Left ventricle myocardium inferior (tissue), 1 donor: Measurements from ENCODE around the gene MTO1. TPM values are rescaled to one million over a fixed set of nuclear protein-coding genes. Genes with fewer than 3 reads are reported as not detected.

ENCODE experiments used
- DNase-seq: peaks from one replicate; pipeline ENCODE4 v3.0.0-alpha.2; 2020
- H3K27ac ChIP-seq: fragments of 200-600 bp; replicated peaks from 2 replicates; pipeline ENCODE4 v1.8.0; 2021
- H3K27me3 ChIP-seq: fragments of 200-600 bp; 2 replicates; pipeline ENCODE4 v1.8.0; 2021; ENCODE audit warnings: low read depth
- H3K36me3 ChIP-seq: fragments of 200-600 bp; 2 replicates; pipeline ENCODE4 v1.8.0; 2021
- H3K4me1 ChIP-seq: fragments of 200-600 bp; 2 replicates; pipeline ENCODE4 v1.8.0; 2021
- H3K4me3 ChIP-seq: fragments of 200-600 bp; 2 replicates; pipeline ENCODE4 v1.8.0; 2021; ENCODE audit warnings: mild to moderate bottlenecking, moderate library complexity
- H3K9me3 ChIP-seq: fragments of 200-600 bp; replicated peaks from 2 replicates; pipeline ENCODE4 v1.8.0; 2021
- CTCF ChIP-seq: fragments of 200-600 bp; IDR thresholded peaks from 2 replicates; pipeline ENCODE4 v1.8.0; 2021; ENCODE audit warnings: antibody characterized with exemption, mild to moderate bottlenecking, borderline replicate concordance
- intact Hi-C: fragments of 100-400 bp; cut with micrococcal nuclease; formaldehyde crosslinking; loops from one replicate; pipeline ENCODE4 v1.11.0; 2022
- total RNA-seq: library from RNA; stranded (reverse); fragmentation: NEBNext Ultra II Directional; extraction: Animal tissue kit (Norgen Biotek cat#: 25700); gene quantifications from one replicate; pipeline ENCODE4 v1.2.1, GENCODE V29; 2021
- donor health status: DM: no; HTN: yes; CAD: no; lungs with severe emphysema.

Gene MTO1
- total RNA-seq, 1 donor from 2014 or later: 30.4 TPM

DNA sequence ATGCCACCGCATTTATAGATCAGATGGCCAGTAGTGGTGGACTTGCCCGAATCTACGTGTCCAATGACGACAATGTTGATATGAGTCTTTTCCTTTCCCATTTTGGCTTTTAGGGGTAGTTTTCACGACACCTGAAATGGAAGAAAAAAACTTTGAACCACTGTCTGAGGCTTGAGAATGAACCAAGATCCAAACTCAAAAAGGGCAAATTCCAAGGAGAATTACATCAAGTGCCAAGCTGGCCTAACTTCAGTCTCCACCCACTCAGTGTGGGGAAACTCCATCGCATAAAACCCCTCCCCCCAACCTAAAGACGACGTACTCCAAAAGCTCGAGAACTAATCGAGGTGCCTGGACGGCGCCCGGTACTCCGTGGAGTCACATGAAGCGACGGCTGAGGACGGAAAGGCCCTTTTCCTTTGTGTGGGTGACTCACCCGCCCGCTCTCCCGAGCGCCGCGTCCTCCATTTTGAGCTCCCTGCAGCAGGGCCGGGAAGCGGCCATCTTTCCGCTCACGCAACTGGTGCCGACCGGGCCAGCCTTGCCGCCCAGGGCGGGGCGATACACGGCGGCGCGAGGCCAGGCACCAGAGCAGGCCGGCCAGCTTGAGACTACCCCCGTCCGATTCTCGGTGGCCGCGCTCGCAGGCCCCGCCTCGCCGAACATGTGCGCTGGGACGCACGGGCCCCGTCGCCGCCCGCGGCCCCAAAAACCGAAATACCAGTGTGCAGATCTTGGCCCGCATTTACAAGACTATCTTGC, 58.6 kb downstream of the MTO1 start:
- H3K36me3 ChIP-seq: peaks cover 35% of the 10 kb centered on the region
- H3K27me3 ChIP-seq: peaks cover 46% of the 10 kb centered on the region
- intact Hi-C loops: loop anchor here (5.0 to 10.0 kb wide), 2 partner anchors 65 to 87 kb away; no protein-coding TSS in a partner anchor

GRCh38 chr6:73520688-73521350, 59.3 kb downstream of the MTO1 start, which contains the start of gene EEF1A1:
Gene EEF1A1 (minus strand): TSS chr6:73521032. CDS start chr6:73520026, 1,006 bp downstream.
- Histone ChIP-seq H3K36me3 (peaks cover 35% of the 10 kb centered on the region), H3K4me1 (peaks cover 80% of the 10 kb centered on the region), H3K4me3 (peak within 1 kb of the TSS; percentile 90), H3K9me3 (no peaks in the 10 kb centered on the region), H3K27ac (peak within 1 kb of the TSS; percentile 99), H3K27me3 (peaks cover 51% of the 10 kb centered on the region)
- TF ChIP-seq CTCF: no peak
- intact Hi-C loops: loop anchor here (10.0 kb wide), 1 partner anchor 64 kb away; no protein-coding TSS in a partner anchor
- peak; percentile 97 for DNase-seq

More for the DNA sequence above, 58.6 kb downstream of the MTO1 start:
- Histone ChIP-seq H3K27ac (peak overlapping the region; percentile 99), H3K4me1 (peaks cover 82% of the 10 kb centered on the region), H3K9me3 (no peaks in the 10 kb centered on the region), H3K4me3 (peak overlapping the region; percentile 90)
- TF ChIP-seq CTCF: no peak
- peak; percentile 64 for DNase-seq

- intact Hi-C loops: loop anchor here (10.0 kb wide), 1 partner anchor 63 kb away; no protein-coding TSS in a partner anchor
Observed at GRCh38 chr6:73521351-73521985, 59.9 kb downstream of the MTO1 start.

DNA sequence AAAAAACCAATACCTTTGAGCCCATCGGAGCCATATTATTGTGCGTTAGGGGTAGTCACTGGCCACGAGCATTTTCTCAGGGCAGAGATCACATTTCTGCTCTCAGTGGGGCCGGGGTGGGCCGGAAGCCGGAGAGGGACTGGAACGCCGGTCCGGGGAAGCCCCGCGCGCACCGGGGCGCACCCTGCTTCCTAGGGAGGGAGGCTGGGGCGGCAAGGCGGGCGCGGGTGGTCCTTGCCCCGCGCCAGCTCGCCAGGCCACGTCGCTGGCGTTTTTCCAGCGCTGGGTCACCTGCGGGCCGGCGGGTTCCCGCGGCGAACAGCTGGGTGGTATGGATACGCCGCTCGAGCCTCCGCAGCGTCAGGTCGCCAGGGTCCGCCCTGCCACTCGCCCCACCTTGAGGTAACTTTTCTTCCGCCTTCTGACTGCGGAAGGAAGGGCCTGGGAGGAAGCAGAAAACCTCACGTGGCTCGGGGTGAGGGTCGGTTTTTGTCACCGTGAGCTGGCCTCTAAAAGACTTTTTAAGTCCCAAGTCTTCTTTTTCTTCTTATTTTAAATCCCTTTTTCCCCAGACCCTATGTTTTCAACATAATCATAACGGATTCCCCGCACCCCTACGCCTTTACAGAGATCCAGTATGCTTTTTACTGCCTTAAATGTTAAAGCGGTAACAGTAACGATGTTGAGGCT, 62.0 kb downstream of the MTO1 start:
- H3K36me3 ChIP-seq: peaks cover 11% of the 10 kb centered on the region
- peak; percentile 61 for DNase-seq
- H3K27me3 ChIP-seq: peaks cover 76% of the 10 kb centered on the region
- peak overlapping the region; percentile 99 for H3K27ac ChIP-seq
- no peaks in the 10 kb centered on the region for H3K9me3 ChIP-seq
- peaks cover 55% of the 10 kb centered on the region for H3K4me1 ChIP-seq
- H3K4me3 ChIP-seq: peak overlapping the region; percentile 72
- TF ChIP-seq CTCF: no peak
- intact Hi-C loops: loop anchor here (10.0 kb wide), 1 partner anchor 61 kb away; no protein-coding TSS in a partner anchor

More at GRCh38 chr6:73521351-73521985, 59.9 kb downstream of the MTO1 start:
- H3K4me3 ChIP-seq: peak overlapping the region; percentile 90
- H3K4me1 ChIP-seq: peaks cover 74% of the 10 kb centered on the region
- peaks cover 56% of the 10 kb centered on the region for H3K27me3 ChIP-seq
- no peak for TF ChIP-seq CTCF
- peak; percentile 71 for DNase-seq
- no peaks in the 10 kb centered on the region for H3K9me3 ChIP-seq
- peaks cover 28% of the 10 kb centered on the region for H3K36me3 ChIP-seq
- H3K27ac ChIP-seq: peak overlapping the region; percentile 99
